GM23248 (cell line): ENCODE results near the gene THAP4. TPM values are rescaled to one million over a fixed set of nuclear protein-coding genes. Genes with fewer than 3 reads are reported as not detected.
"Not testable (repeated sequence)": the region's sequence is repeated elsewhere in the genome, so short reads cannot be mapped to it uniquely, and the experiment has no call there.

Experiments
- DNase-seq: peaks from one replicate; pipeline ENCODE4 v3.0.0-alpha.2; 2015
- H2AFZ ChIP-seq: fragments of 200-600 bp; sonication (generic); 2 replicates; pipeline ENCODE4 v1.6.1; 2016; ENCODE audit warnings: antibody characterized with exemption
- H3F3A ChIP-seq: fragments of 200-600 bp; sonication (generic); 2 replicates; pipeline ENCODE4 v1.6.1; 2016; ENCODE audit warnings: mild to moderate bottlenecking, antibody characterized with exemption, mixed run types; ENCODE audit not compliant: insufficient read depth
- H3K27ac ChIP-seq: fragments of 200-600 bp; sonication (generic); 2 replicates; pipeline ENCODE4 v1.5.1; 2016; ENCODE audit warnings: mild to moderate bottlenecking
- H3K27me3 ChIP-seq: fragments of 200-600 bp; sonication (generic); replicated peaks from 2 replicates; pipeline ENCODE4 v1.6.1; 2016; ENCODE audit warnings: mild to moderate bottlenecking; ENCODE audit not compliant: insufficient read depth
- H3K36me3 ChIP-seq: fragments of 200-600 bp; sonication (generic); 2 replicates; pipeline ENCODE4 v1.6.1; 2016; ENCODE audit warnings: low read depth, mild to moderate bottlenecking
- H3K4me1 ChIP-seq: fragments of 200-600 bp; sonication (generic); 2 replicates; pipeline ENCODE4 v1.6.1; 2016; ENCODE audit warnings: mild to moderate bottlenecking; ENCODE audit not compliant: insufficient read depth
- H3K4me2 ChIP-seq: fragments of 200-600 bp; sonication (generic); one replicate; pipeline ENCODE4 v1.6.1; 2016; ENCODE audit warnings: mild to moderate bottlenecking; ENCODE audit not compliant: unreplicated experiment
- H3K4me3 ChIP-seq: fragments of 200-600 bp; sonication (generic); 2 replicates; pipeline ENCODE4 v1.5.1; 2016; ENCODE audit warnings: mild to moderate bottlenecking
- H3K79me2 ChIP-seq: fragments of 200-600 bp; sonication (generic); 2 replicates; pipeline ENCODE4 v1.6.1; 2016; ENCODE audit warnings: mild to moderate bottlenecking; ENCODE audit not compliant: insufficient read depth
- H3K9ac ChIP-seq: fragments of 200-600 bp; sonication (generic); 2 replicates; pipeline ENCODE4 v1.6.1; 2016; ENCODE audit warnings: mild to moderate bottlenecking
- H3K9me2 ChIP-seq: fragments of 200-600 bp; sonication (generic); 2 replicates; pipeline ENCODE4 v1.6.1; 2016; ENCODE audit warnings: mixed run types, mild to moderate bottlenecking, moderate library complexity; ENCODE audit not compliant: insufficient read depth
- H3K9me3 ChIP-seq: fragments of 200-600 bp; sonication (generic); one replicate; pipeline ENCODE4 v1.6.1; 2017; ENCODE audit warnings: low read depth
- H4K20me1 ChIP-seq: fragments of 200-600 bp; sonication (generic); 2 replicates; pipeline ENCODE4 v1.6.0; 2016; ENCODE audit not compliant: insufficient read depth
- EZH2 ChIP-seq: fragments of 200-600 bp; sonication (generic); IDR thresholded peaks from 2 replicates; pipeline ENCODE4 v1.6.1; 2018; ENCODE audit warnings: antibody characterized with exemption, mild to moderate bottlenecking; ENCODE audit not compliant: insufficient read depth, poor library complexity, severe bottlenecking
- EZH2phosphoT487 ChIP-seq: fragments of 200-600 bp; sonication (generic); IDR thresholded peaks from 2 replicates; pipeline ENCODE4 v1.6.1; 2018; ENCODE audit warnings: antibody characterized with exemption, moderate library complexity, mild to moderate bottlenecking, low read depth; ENCODE audit not compliant: insufficient read depth
- WGBS, 2 experiments: methylation state at CpG; one replicate each; pipeline ENCODE4 v1.1.6; 2015 to 2017; ENCODE audit warnings: low lambda C conversion rate in 2 of 2, low coverage in 1 of 2; ENCODE audit errors: missing lambda C conversion rate in 2 of 2; 5-methylcytosine and 5-hydroxymethylcytosine counted together
- in situ Hi-C: fragments of 300-500 bp; cut with MboI; formaldehyde crosslinking; loops from 2 replicates; pipeline ENCODE4 v1.15.0; 2020
- polyA plus RNA-seq: library from polyadenylated mRNA; unstranded; fragments of >200 nt; fragmentation: Nextera tagmentation; extraction: Ambion mirVana; gene quantifications from 2 replicates; pipeline ENCODE4 v1.2.1, GENCODE V29; 2016
- total RNA-seq: library from RNA; depleted of rRNA; stranded (reverse); fragments of >200 nt; shearing (Covaris generic); gene quantifications from 2 replicates; pipeline ENCODE4 v1.2.3, GENCODE V29; 2014

Gene THAP4
- total and polyA plus RNA-seq, 2 experiments from 2014 or later, result 46.4 to 53.4 TPM

DNA sequence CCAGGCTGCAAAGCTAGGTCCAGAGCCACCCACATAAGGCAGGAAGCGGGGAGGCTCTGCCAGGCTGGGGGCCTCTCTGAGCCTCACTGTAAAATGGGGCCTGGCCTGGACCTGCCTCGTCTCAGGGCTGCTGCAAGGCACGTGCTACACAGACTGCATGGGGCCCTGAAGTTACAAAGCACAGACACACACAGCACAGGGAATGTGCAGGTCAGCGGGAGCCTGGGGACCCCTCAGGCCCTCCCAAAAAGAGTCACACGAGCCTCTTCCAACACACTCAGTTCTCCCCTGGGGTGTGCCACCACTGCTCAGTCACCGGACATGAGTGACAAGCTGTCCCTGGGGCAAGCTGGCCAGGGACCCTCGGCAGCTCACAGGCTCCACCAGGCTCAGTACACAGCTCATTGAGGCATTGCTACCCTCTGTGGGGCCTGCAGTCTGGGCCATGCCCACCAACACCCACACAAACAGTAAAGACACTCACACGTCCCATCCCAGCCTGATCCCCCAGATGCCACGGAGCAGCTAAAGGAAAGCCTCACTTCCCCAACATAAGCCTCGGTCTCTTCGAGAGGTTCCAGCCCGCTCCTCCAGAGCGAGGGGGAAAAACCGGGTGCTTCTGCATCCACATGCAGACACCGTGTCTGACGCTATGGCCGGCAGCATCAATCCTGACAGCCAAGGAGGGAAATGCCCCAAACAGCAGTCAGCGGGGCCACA, 44.7 kb downstream of the THAP4 start:
- no peak overlapping the region for H3K4me3 ChIP-seq
- peaks cover 13% of the 10 kb centered on the region; the same call in 1 of the 2 replicates for H3K36me3 ChIP-seq
- H3F3A ChIP-seq, result no peaks in the 10 kb centered on the region
- no peak overlapping the region for H3K27ac ChIP-seq
- H4K20me1 ChIP-seq, result no peaks in the 10 kb centered on the region
- in situ Hi-C loops, result no loop called here
- no peaks in the 10 kb centered on the region for H3K27me3 ChIP-seq
- H3K9ac ChIP-seq, result no peak overlapping the region
- no peak for DNase-seq
- WGBS, 2 experiments, result 89 to 93% methylated on average over 17 to 18 of the region's 18 CpGs
- H3K9me2 ChIP-seq, result no peaks in the 10 kb centered on the region
- no peak overlapping the region for H2AFZ ChIP-seq
- peaks cover 4% of the 10 kb centered on the region; the same call in 1 of the 2 replicates for H3K79me2 ChIP-seq
- no peaks in the 10 kb centered on the region for H3K4me1 ChIP-seq
- H3K9me3 ChIP-seq, result no peaks in the 10 kb centered on the region
- no peak overlapping the region for H3K4me2 ChIP-seq
- TF ChIP-seq EZH2phosphoT487, result no peak

GRCh38 chr2:241590496-241591455, 46.2 kb downstream of the THAP4 start:
- H3K27me3 ChIP-seq, H3F3A ChIP-seq, H3K27ac ChIP-seq, H3K79me2 ChIP-seq, H3K4me1 ChIP-seq, H4K20me1 ChIP-seq, H3K4me3 ChIP-seq, H2AFZ ChIP-seq, in situ Hi-C loops, H3K9me3 ChIP-seq, DNase-seq, H3K9ac ChIP-seq, H3K4me2 ChIP-seq, H3K9me2 ChIP-seq: not testable (repeated sequence)
- 89 to 97% methylated on average over 26 to 33 of the region's 33 CpGs for WGBS, 2 experiments
- H3K36me3 ChIP-seq, result peaks cover 25% of the 10 kb centered on the region

- 84 to 92% methylated on average over 17 of the region's 17 CpGs for WGBS, 2 experiments
Observed at GRCh38 chr2:241589863-241590262, 47.1 kb downstream of the THAP4 start.

GRCh38 chr2:241586564-241587264, 50.2 kb downstream of the THAP4 start:
- H3K79me2 ChIP-seq, result peaks cover 10% of the 10 kb centered on the region; the same call in 1 of the 2 replicates
- DNase-seq, result no peak
- in situ Hi-C loops, result no loop called here
- H3K27me3 ChIP-seq, result no peaks in the 10 kb centered on the region
- TF ChIP-seq EZH2phosphoT487 (no peak), EZH2 (no peak)
- no peaks in the 10 kb centered on the region for H3K4me1 ChIP-seq
- WGBS, 2 experiments, result 97 to 98% methylated on average over 2 of the region's 2 CpGs
- no peaks in the 10 kb centered on the region for H3F3A ChIP-seq
- H3K27ac ChIP-seq, result no peak overlapping the region
- no peak overlapping the region for H3K4me2 ChIP-seq
- H3K9me2 ChIP-seq, result no peaks in the 10 kb centered on the region
- H3K4me3 ChIP-seq, result no peak overlapping the region
- H3K9me3 ChIP-seq, result peaks cover 4% of the 10 kb centered on the region
- no peaks in the 10 kb centered on the region for H4K20me1 ChIP-seq
- H2AFZ ChIP-seq, result no peak overlapping the region
- no peak overlapping the region for H3K9ac ChIP-seq
- peaks cover 58% of the 10 kb centered on the region for H3K36me3 ChIP-seq

More at GRCh38 chr2:241589863-241590262, 47.1 kb downstream of the THAP4 start:
- H4K20me1 ChIP-seq, H3F3A ChIP-seq, H3K27me3 ChIP-seq, H3K9me3 ChIP-seq, DNase-seq, H3K9me2 ChIP-seq, H3K27ac ChIP-seq, H3K4me3 ChIP-seq, H2AFZ ChIP-seq, H3K4me1 ChIP-seq, H3K9ac ChIP-seq, in situ Hi-C loops, H3K4me2 ChIP-seq: not testable (repeated sequence)
- peaks cover 10% of the 10 kb centered on the region; the same call in 1 of the 2 replicates for H3K79me2 ChIP-seq
- peaks cover 34% of the 10 kb centered on the region for H3K36me3 ChIP-seq
